GM19438 (cell line): ENCODE data around the gene GABRG3.
"Not testable (repeated sequence)": the region's sequence is repeated elsewhere in the genome, so short reads cannot be mapped to it uniquely, and the experiment has no call there.

Experiments used
- ATAC-seq: cut with Tn5 transposase; IDR thresholded peaks from one replicate; pipeline ENCODE4 v1.9.1; 2021; ENCODE audit warnings: low read depth; ENCODE audit not compliant: unreplicated experiment

GABRG3 gene

DNA sequence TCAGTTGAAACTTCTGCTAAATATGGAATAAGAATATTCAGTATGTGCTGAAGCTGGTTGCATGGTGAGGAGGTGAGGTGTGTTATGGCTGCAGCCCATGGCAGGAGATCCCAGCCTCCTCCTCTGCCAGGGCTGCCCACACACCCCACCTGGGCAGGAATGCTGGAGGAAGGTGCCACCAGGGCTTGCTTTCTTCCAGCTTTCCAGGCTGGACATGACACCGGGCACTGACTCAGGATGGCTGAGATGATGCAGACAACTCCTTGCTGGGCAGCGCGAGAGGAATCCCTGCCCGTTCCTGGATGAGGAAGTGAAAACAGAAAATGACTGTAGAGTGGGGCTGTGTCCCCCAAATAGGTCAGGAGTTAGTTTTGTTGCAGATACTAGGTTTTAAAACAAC, 14.1 kb downstream of the GABRG3 start:
- ATAC-seq: no peak

DNA sequence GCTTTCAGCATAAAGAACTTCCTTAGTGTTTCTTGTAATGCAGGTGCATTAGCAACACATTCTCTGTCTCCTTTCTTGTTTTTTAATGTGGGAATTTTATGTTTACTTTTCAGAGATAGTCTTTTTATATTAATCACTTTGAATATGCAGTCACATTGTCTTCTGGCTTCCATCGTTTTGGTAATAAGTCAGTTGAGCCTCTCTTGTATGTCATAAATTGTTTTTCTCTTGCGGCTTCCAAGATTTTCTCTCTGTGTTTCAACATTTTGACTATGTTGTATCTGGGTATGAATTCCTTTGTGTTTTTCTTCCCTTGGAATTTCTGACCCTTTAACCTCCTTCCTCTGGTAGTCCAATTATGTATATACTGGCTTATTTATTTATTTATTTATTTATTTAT, 25.3 kb downstream of the GABRG3 start:
- no peak for ATAC-seq

DNA sequence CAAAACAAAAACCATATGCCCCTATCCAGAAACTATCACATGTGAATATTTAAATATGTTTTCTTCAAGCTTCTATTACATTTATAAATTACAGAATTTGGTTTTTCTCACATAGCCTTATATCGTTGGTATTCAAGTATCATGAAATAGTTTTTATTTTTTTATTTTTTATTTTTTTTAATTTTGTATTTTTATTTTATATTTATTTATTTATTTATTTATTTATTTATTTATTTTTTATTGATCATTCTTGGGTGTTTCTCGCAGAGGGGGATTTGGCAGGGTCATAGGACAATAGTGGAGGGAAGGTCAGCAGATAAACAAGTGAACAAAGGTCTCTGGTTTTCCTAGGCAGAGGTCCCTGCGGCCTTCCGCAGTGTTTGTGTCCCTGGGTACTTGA, 32.0 kb downstream of the GABRG3 start:
- ATAC-seq: not testable (repeated sequence)

DNA sequence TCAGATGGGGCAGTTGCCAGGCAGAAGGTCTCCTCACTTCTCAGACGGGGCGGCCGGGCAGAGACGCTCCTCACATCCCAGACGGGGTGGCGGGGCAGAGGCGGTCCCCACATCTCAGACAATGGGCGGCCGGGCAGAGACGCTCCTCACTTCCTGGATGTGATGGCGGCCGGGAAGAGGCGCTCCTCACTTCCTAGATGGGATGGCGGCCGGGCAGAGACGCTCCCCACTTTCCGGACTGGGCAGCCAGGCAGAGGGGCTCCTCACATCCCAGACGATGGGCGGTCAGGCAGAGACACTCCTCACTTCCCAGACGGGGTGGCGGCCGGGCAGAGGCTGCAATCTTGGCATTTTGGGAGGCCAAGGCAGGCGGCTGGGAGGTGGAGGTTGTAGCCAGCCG, 33.2 kb downstream of the GABRG3 start:
- not testable (repeated sequence) for ATAC-seq

DNA sequence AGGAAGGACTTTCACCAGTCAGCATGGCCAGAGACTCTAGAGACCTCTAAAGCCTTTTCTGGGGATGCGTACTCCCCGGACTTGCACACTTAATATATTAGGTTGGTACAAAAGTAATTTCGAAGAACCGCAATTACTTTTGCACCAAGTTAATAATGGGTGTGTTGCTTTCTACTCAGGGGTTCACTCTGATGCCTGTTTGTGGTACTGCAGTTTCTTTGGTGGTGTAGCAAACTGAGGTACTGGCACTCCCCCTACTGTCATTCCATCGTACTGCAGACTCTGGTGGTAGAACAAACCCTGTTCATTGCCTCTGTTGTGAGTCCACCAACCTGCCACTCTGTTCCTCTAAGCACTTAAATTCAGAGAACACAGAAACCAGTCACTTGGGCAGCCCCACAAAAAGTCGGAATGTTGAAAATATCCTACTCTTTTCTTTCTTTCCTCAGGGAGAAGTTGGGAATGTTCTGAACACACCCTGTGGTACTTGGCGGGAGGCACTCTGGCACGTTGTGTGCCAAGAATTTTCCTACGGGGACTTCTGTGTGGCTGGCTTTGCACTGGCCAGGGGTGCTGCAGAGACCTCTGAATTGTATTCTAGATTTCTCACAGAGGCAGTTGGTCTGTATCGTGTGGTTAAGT, 46.3 kb downstream of the GABRG3 start:
- no peak for ATAC-seq

DNA sequence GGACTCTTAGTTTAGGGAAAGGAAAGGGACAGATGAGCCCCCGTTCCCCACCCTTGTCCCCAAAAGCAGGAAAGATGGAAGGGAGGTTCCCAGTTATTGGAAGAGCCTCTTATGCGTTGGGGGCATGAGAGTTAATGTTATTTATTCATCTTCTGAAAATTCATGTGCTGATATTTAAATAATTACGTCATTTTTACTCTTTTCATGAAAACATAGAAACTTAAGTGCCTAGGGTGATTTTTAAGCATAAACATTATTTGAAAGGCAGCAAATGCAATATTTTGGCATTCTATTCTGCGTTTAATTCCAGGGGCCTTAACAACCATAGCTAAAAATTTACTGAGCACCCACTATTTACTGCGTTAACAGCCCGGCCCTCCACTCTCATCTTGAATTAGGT, 48.7 kb downstream of the GABRG3 start:
- ATAC-seq: no peak

DNA sequence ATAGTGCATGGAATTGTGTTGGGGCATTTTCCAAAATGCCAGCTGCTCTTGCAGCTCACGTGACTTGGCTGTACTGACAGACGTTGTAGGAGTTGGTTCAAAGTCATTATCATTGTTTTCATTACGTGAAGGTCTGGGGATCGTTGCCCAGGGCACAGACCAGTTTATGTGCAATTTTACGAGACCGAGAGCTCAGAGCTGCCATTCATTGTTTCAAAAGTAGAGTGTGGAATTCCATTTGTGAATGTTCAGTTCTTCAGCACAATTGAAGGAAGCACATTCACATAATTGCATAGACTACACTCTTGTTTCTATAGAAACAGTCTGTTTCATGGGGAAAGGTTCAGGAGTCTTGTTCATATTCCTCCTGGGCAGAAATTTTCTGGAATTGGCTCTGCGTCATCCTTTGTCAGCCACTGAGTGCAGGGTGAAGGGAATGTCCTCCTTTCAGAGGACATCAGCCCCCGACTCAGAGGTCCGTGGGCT, 54.5 kb downstream of the GABRG3 start:
- no peak for ATAC-seq

DNA sequence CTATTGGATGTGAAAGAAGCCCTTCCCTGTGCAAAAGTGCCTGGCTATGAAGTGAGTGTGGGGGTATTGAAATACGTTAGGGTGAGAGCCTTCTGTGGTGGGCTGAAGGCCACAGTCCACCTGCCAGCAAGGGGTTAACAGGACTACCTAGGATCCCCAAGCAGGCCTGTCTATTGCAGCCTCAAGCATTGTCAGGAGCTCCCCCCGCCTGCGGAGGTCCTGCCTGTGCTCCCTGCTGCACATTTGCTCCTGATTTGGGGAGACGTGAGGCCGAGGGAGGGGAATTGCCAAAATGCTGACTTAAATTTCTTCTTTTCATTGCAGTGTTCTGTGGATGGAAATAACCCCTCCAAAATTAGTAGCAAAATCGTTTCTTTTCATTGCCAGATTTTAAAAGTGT, 56.2 kb downstream of the GABRG3 start:
- no peak for ATAC-seq

DNA sequence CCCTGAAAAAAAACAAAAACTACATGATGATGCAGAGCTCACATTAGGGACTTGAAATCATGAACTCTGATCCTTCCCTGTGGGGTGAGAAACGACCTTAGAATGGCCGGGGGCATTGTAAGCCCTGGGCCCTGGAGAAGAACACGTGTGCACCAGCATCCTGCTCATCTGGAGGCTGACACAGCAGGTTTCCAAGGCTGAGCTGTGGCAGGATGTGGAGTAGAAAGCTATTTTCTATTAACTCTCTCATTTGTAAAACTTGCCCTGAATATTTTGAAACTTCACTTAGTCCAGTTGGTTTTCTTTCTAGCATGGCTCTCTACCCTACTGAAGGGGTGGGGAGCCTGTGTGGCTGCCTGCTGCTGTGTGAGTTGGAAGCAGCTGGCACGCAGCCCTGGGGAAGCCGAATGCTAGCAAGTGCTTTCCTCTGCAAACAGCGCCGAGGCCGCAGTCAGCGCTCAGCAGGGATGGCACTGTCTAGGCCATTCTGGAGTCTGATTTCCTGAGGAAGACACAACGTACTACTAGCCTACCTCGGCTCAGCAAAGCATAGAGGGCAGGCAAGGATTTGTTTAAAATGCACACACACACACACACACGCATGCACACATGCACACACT, 58.0 kb downstream of the GABRG3 start:
- ATAC-seq: no peak

DNA sequence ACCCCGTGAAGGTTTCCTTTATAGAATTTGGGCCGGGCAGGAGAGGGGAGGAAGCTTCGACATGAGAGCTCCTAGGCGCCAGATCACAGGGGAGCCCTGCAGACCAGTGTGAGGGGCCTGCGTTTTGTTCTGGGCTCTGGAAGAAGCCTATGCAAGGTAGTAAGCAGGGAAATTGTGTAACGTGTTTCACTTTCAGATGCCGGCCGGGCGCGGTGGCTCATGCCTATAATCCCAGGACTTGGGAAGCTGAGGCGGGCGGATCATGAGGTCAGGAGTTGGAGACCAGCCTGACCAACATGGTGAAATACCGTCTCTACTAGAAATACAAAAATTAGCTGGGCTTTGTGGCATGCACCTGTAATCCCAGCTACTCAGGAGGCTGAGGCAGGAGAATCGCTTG, 65.2 kb downstream of the GABRG3 start:
- no peak for ATAC-seq

DNA sequence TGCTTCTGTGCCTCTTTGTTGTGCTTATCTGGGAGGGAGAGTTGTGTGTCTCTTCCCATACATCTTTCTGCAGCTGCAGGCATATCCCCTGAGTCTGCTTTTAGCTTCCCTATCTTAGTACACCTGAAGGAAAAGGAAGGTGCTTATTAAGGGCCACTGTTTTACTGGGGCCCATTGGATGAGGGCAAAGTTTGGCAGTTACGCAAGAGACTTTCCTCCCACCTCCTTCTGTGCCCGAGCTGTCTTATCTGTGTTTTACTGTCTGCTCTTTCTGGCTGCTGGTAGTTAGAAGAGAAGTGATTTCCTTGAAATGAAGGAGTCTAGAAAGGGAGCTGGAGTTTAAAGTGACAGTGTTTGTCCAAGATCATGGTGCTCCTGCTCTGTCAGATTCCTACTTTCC, 66.5 kb downstream of the GABRG3 start:
- no peak for ATAC-seq

DNA sequence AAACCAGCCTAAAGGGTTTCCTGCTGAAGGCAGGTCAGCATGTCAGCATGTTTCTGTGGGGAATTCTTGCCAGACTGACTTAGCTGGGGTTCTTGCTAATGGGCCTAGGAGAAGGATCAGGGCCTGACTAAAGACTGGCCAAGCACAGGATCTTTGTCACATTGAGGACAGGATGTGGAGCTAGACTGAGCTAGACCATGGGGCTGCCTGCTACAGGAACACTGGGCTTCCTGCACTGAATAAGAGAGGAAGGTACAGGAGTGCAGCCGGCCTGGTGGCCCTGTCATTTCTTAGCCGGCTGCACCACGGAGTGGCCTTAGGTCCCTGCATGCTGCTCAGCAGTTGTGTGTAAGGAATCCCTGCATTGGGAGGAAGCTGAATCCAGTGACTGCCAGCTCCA, 68.2 kb downstream of the GABRG3 start:
- no peak for ATAC-seq

DNA sequence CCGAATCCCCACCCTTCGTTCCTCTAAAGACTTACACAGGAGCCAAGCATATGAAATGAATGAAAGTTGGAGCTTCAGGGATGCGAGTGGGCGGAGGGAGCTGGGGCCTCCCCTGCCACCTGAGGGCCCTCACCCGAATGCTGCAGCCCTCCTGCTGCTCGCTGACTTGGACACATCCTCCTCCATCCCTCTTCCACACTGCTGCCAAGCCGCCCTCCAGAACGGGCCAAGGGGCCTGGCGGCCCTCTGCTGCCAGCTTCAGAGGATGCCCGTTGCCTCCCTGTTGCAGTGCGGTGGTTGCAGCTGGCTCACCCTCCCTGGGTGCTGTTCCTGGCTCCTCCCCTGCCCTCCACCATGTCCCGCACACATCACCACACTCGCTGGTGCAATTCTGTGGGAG, 71.2 kb downstream of the GABRG3 start:
- ATAC-seq: no peak

DNA sequence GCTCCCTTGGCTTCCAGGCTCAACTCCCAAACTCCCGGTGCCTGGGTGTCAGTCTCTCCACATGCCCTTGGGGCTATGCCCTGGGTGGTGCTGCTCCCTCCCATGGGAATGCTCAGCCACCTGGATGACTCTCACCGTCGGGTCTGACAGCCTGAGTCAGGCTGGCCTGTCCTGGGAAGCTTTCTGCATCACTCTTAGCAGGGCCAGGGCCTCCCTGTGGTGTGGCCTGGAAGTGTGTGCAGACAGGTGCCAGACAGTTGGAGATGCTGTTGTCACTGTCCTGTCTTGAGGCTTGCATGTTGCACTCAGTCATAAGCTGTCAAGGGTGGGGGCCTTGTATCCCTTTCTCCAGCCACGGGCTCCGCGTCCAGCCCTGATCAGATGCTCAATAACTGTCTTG, 71.7 kb downstream of the GABRG3 start:
- ATAC-seq: no peak

DNA sequence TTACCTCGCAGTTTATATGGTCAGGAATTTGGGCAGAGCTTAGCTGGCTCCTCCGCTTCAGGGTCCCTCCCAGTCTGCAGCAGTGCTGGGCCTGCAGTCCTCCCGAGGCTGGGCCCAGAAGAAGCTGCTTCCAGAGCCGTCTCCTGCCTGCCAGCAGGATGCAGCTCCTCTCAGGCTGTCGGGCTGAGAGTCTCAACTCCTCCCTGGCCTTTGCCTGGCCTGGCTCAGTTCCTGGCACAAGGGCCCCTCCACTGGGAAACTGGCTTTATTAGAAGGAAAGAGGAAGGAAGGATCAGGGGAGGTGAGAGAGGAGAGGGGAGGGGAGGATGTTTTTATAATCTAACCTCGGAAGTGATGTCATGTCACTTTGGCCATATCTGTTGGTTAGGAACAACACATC, 72.8 kb downstream of the GABRG3 start:
- no peak for ATAC-seq

DNA sequence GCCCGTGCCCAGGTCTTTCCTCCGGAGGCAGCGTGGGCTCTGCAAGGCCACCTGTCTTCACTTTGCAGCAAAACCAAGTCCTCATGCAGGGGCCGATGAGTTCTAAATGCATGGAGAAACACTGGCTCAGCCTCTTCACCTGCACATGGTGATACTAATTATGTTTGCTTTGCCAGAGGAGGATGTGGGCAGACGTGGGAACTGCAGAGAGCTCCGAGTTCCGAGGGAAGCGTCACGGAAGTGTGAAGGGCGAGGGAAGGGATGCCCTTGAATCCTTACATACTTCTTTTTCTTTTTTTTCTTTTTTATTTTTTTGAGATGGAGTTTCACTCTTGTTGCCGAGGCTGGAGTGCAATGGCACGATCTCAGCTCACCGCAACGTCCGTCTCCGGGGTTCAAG, 74.8 kb downstream of the GABRG3 start:
- no peak for ATAC-seq

DNA sequence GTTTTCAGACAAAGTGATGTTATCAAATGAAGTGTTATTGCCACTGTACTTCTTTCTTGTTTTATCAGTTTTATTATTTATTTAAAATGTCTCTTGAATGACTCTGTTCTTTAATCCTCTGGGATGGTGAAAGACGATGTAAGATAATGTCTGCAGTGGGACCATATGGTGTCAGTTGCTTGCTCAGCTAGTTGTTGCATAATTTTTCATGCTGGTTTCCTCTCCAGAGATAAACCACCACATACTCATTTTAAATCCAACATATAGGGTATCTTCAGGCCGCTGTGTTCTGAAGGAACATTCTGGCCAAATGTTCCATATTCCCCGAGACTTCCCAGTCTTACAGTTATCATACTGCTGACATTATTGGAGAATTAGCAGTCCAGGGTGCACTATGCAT, 75.9 kb downstream of the GABRG3 start:
- no peak for ATAC-seq

DNA sequence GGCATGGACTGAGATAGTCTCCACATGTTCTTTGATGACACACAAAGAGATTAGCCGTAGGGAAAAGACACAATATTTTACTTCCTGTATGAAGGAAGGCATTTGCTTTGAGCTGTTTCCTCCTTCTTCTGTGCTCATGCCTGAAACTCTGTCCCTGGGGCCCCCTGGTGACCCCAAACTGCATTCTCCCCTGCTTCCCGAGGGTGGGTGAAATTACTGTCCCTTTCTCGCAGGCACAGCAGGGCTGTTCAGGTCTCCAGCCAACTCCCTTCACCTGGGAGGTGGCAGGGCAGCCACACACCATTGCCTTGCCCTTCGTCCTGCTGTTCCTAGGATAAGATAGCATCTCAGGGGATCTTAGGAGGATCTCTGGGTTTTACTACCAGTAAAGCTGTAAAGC, 79.2 kb downstream of the GABRG3 start:
- no peak for ATAC-seq

DNA sequence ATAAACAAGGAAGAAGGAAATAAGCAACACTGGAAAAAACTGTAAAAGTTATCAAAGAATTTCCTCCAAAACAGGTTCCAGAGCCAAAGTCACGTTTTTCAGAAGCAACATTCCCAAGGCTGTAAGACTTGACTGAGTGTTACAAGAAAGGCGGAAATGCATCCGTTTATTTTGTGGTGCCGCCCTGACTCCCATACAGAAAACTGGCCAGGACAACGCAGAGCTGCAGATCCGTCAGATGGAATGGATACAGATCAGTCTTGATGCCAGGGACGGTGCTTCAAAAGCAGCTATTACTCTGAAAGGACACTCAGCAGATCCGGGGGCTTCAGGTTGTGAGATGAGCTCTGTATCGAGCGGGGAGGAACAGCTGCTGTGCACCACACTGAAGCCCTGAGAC, 83.4 kb downstream of the GABRG3 start:
- no peak for ATAC-seq

DNA sequence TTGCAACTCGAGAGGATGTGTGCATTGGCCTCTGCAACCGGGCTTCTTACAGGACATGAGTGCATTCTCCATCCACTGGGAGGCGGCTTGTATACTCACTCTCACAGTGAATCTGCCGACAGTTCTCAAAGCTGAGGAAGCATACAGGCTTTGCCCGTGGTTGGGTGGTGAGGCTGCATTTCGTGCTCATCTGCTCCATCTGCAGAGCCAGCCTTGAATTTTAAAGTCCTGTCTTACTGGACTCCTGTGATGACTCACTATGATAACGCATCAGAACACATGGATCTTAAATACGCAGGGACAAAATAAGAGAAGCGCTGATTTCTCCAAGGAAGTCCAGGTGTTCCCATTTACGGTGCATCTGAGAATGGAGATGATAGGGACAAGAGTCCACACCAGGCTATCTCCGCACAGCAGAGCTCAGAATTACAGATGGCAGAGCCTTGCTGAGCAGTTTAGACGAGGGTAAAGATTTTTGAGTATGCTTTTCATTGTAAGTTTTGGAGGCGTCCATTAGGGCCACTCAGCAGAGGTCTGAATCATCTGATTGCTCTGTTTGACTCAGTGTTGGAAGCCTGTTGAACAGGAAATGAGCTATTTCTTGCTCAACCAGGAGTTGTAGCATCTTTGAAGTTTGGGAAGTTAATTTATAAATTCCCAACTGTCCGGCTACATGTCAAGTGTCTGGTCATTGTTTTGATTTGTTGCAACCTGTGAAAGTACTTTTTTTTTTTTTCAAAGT, 87.1 kb downstream of the GABRG3 start:
- ATAC-seq: no peak

DNA sequence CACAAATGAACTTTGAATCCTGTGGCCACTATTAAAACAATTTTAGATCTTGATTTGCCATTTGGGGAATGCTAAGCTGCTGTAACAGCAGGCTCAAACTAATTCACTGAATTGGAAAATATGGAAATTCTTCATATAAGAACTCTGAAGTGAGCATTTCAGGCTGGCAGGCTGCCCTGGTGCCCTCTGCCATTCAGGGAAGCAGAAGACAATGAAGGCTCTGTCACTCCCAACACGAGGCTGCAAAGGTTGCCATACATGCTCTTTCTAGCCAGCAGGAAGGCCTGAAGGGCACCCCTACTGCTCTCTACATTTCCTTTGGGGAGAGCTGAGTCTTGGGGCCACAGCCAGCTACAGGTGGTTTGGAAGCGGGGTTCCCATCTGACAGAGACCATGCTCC, 88.0 kb downstream of the GABRG3 start:
- ATAC-seq: no peak

DNA sequence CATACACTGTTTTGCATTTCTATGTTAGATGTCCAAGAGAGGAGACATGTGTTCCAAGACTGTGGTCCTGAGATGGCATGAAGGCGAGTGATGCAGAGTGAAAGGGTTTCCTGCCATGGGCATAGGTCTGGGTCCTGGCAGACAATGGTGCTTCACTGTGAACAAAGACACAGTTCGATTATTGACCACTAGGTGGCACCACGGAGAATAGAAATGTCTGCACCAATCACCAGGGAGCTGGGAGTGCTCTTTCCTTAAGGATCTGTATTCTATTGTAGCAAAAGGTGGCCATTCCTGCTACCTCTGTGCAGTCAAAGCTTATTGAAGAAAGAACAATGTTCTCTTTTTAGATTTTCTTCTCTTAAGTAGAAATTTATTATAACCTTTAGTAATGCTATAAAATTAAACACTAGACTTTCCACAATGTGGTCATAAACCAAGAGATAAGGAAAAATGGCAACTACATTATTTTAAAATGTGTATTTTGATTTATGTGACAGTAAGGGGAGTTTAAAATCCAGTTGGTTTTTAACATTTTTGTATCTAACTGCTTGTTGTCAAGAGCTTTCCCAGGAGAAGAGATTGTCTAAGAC, 88.7 kb downstream of the GABRG3 start:
- no peak for ATAC-seq
